ENCODE results near the gene CYB5R4. TPM values are rescaled to one million over a fixed set of nuclear protein-coding genes. Genes with fewer than 3 reads are reported as not detected.

CYB5R4 gene
- total RNA-seq, 1 experiment from 2014 or later, result 12.5 TPM

DNA sequence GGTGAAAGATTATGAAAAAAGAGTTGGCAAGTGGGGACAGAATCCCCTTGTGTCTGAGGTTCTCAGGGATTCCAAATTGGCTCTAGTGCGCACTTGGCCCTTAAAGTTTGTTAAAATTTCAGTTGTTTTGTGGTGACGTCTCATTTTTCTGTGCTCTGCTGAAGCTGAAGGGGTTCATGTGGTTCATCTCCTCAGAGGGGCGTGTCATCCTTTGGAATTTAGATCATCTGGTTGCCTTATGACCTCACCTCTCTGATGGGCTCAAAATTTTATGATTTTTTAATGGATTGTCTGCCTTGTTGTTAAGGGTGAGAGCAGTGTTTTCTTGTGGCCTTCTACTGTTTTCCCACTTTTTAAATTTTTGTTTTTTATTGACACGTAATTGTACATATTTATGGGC lies 20.3 kb downstream of the CYB5R4 start:
- Mint-ChIP-seq H3K9me3 (no peaks in the 10 kb centered on the region), H3K27ac (no peak overlapping the region), H3K27me3 (ENCODE audit: low read depth) (no peaks in the 10 kb centered on the region), H3K4me3 (no peak overlapping the region), H3K4me1 (peaks cover 24% of the 10 kb centered on the region), H3K36me3 (no peaks in the 10 kb centered on the region)
- POLR2A ChIA-PET, result no interaction called here
- TF ChIP-seq, protein P1, sequence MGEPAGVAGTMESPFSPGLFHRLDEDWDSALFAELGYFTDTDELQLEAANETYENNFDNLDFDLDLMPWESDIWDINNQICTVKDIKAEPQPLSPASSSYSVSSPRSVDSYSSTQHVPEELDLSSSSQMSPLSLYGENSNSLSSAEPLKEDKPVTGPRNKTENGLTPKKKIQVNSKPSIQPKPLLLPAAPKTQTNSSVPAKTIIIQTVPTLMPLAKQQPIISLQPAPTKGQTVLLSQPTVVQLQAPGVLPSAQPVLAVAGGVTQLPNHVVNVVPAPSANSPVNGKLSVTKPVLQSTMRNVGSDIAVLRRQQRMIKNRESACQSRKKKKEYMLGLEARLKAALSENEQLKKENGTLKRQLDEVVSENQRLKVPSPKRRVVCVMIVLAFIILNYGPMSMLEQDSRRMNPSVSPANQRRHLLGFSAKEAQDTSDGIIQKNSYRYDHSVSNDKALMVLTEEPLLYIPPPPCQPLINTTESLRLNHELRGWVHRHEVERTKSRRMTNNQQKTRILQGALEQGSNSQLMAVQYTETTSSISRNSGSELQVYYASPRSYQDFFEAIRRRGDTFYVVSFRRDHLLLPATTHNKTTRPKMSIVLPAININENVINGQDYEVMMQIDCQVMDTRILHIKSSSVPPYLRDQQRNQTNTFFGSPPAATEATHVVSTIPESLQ (CRISPR knock-in tag; IDR thresholded peaks at IDR 0.05), result no peak
- TF ChIP-seq, protein P2, sequence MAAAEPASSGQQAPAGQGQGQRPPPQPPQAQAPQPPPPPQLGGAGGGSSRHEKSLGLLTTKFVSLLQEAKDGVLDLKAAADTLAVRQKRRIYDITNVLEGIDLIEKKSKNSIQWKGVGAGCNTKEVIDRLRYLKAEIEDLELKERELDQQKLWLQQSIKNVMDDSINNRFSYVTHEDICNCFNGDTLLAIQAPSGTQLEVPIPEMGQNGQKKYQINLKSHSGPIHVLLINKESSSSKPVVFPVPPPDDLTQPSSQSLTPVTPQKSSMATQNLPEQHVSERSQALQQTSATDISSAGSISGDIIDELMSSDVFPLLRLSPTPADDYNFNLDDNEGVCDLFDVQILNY (CRISPR knock-in tag; IDR thresholded peaks at IDR 0.05), result no peak
- TF ChIP-seq, protein P3, sequence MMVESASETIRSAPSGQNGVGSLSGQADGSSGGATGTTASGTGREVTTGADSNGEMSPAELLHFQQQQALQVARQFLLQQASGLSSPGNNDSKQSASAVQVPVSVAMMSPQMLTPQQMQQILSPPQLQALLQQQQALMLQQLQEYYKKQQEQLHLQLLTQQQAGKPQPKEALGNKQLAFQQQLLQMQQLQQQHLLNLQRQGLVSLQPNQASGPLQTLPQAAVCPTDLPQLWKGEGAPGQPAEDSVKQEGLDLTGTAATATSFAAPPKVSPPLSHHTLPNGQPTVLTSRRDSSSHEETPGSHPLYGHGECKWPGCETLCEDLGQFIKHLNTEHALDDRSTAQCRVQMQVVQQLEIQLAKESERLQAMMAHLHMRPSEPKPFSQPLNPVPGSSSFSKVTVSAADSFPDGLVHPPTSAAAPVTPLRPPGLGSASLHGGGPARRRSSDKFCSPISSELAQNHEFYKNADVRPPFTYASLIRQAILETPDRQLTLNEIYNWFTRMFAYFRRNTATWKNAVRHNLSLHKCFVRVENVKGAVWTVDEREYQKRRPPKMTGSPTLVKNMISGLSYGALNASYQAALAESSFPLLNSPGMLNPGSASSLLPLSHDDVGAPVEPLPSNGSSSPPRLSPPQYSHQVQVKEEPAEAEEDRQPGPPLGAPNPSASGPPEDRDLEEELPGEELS (CRISPR knock-in tag; IDR thresholded peaks at IDR 0.05), result no peak
- TF ChIP-seq NFYB (CRISPR knock-in tag; conservative IDR thresholded peaks at IDR 0.05; ENCODE audit: low read depth), result no peak
- TF ChIP-seq ELF4 (CRISPR knock-in tag; IDR thresholded peaks at IDR 0.05; ENCODE audit: low read depth), result no peak
- no peak for TF ChIP-seq SMAD3 (CRISPR knock-in tag; IDR thresholded peaks at IDR 0.05; ENCODE audit: borderline replicate concordance)
- TF ChIP-seq TCF7 (CRISPR knock-in tag; IDR thresholded peaks at IDR 0.05; ENCODE audit: low read depth), result no peak
- TF ChIP-seq CBFB (CRISPR knock-in tag; IDR thresholded peaks at IDR 0.05; ENCODE audit: low read depth), result no peak
- TF ChIP-seq, protein P4, sequence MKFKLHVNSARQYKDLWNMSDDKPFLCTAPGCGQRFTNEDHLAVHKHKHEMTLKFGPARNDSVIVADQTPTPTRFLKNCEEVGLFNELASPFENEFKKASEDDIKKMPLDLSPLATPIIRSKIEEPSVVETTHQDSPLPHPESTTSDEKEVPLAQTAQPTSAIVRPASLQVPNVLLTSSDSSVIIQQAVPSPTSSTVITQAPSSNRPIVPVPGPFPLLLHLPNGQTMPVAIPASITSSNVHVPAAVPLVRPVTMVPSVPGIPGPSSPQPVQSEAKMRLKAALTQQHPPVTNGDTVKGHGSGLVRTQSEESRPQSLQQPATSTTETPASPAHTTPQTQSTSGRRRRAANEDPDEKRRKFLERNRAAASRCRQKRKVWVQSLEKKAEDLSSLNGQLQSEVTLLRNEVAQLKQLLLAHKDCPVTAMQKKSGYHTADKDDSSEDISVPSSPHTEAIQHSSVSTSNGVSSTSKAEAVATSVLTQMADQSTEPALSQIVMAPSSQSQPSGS (CRISPR knock-in tag; IDR thresholded peaks at IDR 0.05; ENCODE audit: borderline replicate concordance, low read depth), result no peak
- TF ChIP-seq NR2C2 (CRISPR knock-in tag; IDR thresholded peaks at IDR 0.05), result no peak
- TF ChIP-seq JAZF1 (CRISPR knock-in tag; IDR thresholded peaks at IDR 0.05), result no peak
- TF ChIP-seq, protein P5, sequence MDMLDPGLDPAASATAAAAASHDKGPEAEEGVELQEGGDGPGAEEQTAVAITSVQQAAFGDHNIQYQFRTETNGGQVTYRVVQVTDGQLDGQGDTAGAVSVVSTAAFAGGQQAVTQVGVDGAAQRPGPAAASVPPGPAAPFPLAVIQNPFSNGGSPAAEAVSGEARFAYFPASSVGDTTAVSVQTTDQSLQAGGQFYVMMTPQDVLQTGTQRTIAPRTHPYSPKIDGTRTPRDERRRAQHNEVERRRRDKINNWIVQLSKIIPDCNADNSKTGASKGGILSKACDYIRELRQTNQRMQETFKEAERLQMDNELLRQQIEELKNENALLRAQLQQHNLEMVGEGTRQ (CRISPR knock-in tag; IDR thresholded peaks at IDR 0.05), result no peak
- ATAC-seq (no peak), DNase-seq (ENCODE audit: low spot score) (no peak)
- CTCF ChIA-PET, result no interaction called here

DNA sequence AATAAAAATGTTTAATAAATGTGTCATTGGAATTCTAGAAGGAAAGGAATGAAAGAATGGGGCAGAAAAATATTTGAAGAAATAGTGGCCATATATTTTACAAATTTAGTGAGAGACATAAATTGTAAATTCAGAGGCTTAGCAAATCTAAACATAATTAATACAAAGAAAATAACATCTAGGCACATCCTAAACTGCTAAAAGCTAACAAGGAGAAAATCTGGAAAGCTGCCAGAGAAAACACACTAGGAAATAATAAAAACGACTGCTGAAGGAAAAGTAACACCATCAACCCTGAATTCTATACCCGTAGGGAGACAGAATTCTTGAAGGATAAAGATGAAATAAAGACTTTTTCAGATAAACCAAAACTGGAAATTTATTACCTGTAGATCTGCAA lies 23.8 kb downstream of the CYB5R4 start:
- ChIA-PET POLR2A (no interaction called here), CTCF (no interaction called here)
- DNase-seq (ENCODE audit: low spot score) (no peak), ATAC-seq (no peak)
- Mint-ChIP-seq H3K27ac (no peak overlapping the region), H3K27me3 (ENCODE audit: low read depth) (no peaks in the 10 kb centered on the region), H3K36me3 (no peaks in the 10 kb centered on the region), H3K9me3 (no peaks in the 10 kb centered on the region), H3K4me1 (peaks cover 13% of the 10 kb centered on the region), H3K4me3 (no peak overlapping the region)
- TF ChIP-seq SP1 (CRISPR knock-in tag; conservative IDR thresholded peaks at IDR 0.05), result no peak
- no peak for TF ChIP-seq CBFB (CRISPR knock-in tag; IDR thresholded peaks at IDR 0.05; ENCODE audit: low read depth)
- TF ChIP-seq FOXP1 (CRISPR knock-in tag; IDR thresholded peaks at IDR 0.05; ENCODE audit: borderline replicate concordance), result no peak
- TF ChIP-seq, protein P6, sequence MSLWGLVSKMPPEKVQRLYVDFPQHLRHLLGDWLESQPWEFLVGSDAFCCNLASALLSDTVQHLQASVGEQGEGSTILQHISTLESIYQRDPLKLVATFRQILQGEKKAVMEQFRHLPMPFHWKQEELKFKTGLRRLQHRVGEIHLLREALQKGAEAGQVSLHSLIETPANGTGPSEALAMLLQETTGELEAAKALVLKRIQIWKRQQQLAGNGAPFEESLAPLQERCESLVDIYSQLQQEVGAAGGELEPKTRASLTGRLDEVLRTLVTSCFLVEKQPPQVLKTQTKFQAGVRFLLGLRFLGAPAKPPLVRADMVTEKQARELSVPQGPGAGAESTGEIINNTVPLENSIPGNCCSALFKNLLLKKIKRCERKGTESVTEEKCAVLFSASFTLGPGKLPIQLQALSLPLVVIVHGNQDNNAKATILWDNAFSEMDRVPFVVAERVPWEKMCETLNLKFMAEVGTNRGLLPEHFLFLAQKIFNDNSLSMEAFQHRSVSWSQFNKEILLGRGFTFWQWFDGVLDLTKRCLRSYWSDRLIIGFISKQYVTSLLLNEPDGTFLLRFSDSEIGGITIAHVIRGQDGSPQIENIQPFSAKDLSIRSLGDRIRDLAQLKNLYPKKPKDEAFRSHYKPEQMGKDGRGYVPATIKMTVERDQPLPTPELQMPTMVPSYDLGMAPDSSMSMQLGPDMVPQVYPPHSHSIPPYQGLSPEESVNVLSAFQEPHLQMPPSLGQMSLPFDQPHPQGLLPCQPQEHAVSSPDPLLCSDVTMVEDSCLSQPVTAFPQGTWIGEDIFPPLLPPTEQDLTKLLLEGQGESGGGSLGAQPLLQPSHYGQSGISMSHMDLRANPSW (CRISPR knock-in tag; conservative IDR thresholded peaks at IDR 0.05; ENCODE audit: low read depth), result no peak
- TF ChIP-seq JAZF1 (CRISPR knock-in tag; IDR thresholded peaks at IDR 0.05), result no peak
- no peak for TF ChIP-seq CREB1 (CRISPR knock-in tag; IDR thresholded peaks at IDR 0.05)
